ENCODE results near the gene FRMPD4. TPM values are rescaled to one million over a fixed set of nuclear protein-coding genes. Genes with fewer than 3 reads are reported as not detected.

The FRMPD4 gene
- total and polyA plus RNA-seq, 2 experiments from 2014 or later = 0.19 to 0.80 TPM

- Mint-ChIP-seq H3K27ac (no peak overlapping the region), H3K4me1 (peaks cover 12% of the 10 kb centered on the region; the same call in 2 of the 3 replicates), H3K36me3 (ENCODE audit: low read depth) (no peaks in the 10 kb centered on the region), H3K4me3 (no peak overlapping the region), H3K27me3 (ENCODE audit: insufficient read depth, low read depth, poor library complexity) (no peaks in the 10 kb centered on the region), H3K9me3 (no peaks in the 10 kb centered on the region; the same call in 2 of the 3 replicates)
- TF ChIP-seq ETS1 (IDR thresholded peaks at IDR 0.05) = no peak
- H3K79me2 ChIP-seq (replicated peaks; ENCODE audit: insufficient read depth) = no peaks in the 10 kb centered on the region
- no peak overlapping the region for H3K27ac ChIP-seq (ENCODE audit: low read depth)
- no peaks in the 10 kb centered on the region for H3F3A ChIP-seq (replicated peaks; ENCODE audit: low read depth)
- H3K27me3 ChIP-seq (ENCODE audit: insufficient read depth) = no peaks in the 10 kb centered on the region
- no peaks in the 10 kb centered on the region for H4K20me1 ChIP-seq (replicated peaks; ENCODE audit: insufficient read depth)
- H3K36me3 ChIP-seq (ENCODE audit: insufficient read depth) = no peaks in the 10 kb centered on the region
- H3K4me1 ChIP-seq (ENCODE audit: insufficient read depth) = peaks cover 12% of the 10 kb centered on the region
- no peak overlapping the region for H3K4me3 ChIP-seq
- DNase-seq (ENCODE audit: low spot score) (no peak), ATAC-seq (no peak)
- H3K9me2 ChIP-seq (ENCODE audit: insufficient read depth) = 0 out of 2 replicates have a peak, but pooled peaks cover 3% of the 10 kb centered on the region
- no peak overlapping the region for H2AFZ ChIP-seq
- no peak overlapping the region for H3K4me2 ChIP-seq
Measured at GRCh38 chrX:12425496-12425895, 287.2 kb downstream of the FRMPD4 start.

GRCh38 chrX:12426420-12426819 is 288.1 kb downstream of the FRMPD4 start:
- no peak for DNase-seq (ENCODE audit: low spot score)
- no peaks in the 10 kb centered on the region for H3F3A ChIP-seq (replicated peaks; ENCODE audit: low read depth)
- Mint-ChIP-seq H3K9me3 (no peaks in the 10 kb centered on the region; the same call in 2 of the 3 replicates), H3K27me3 (ENCODE audit: insufficient read depth, low read depth, poor library complexity) (no peaks in the 10 kb centered on the region), H3K4me1 (peaks cover 12% of the 10 kb centered on the region; the same call in 2 of the 3 replicates), H3K27ac (no peak overlapping the region), H3K4me3 (no peak overlapping the region), H3K36me3 (ENCODE audit: low read depth) (no peaks in the 10 kb centered on the region)
- no peaks in the 10 kb centered on the region for H3K79me2 ChIP-seq (replicated peaks; ENCODE audit: insufficient read depth)
- no peak overlapping the region for H3K4me3 ChIP-seq
- no peaks in the 10 kb centered on the region for H3K9me2 ChIP-seq (ENCODE audit: insufficient read depth)
- H3K27ac ChIP-seq (ENCODE audit: low read depth) = no peak overlapping the region
- no peaks in the 10 kb centered on the region for H3K27me3 ChIP-seq (ENCODE audit: insufficient read depth)
- no peaks in the 10 kb centered on the region for H4K20me1 ChIP-seq (replicated peaks; ENCODE audit: insufficient read depth)
- no peak overlapping the region for H3K4me2 ChIP-seq
- no peak overlapping the region for H2AFZ ChIP-seq
- TF ChIP-seq EZH2phosphoT487 (IDR thresholded peaks at IDR 0.05; ENCODE audit: unreplicated experiment) = no peak
- TF ChIP-seq NANOG (IDR thresholded peaks at IDR 0.05; ENCODE audit: borderline replicate concordance) = no peak
- no peak for TF ChIP-seq CREB1 (CRISPR knock-in tag; IDR thresholded peaks at IDR 0.05; ENCODE audit: low read depth)
- H3K36me3 ChIP-seq (ENCODE audit: insufficient read depth) = no peaks in the 10 kb centered on the region
- H3K4me1 ChIP-seq (ENCODE audit: insufficient read depth) = peaks cover 12% of the 10 kb centered on the region
- no peak for ATAC-seq

- H3K79me2 ChIP-seq (replicated peaks; ENCODE audit: insufficient read depth) = no peaks in the 10 kb centered on the region
- H3F3A ChIP-seq (replicated peaks; ENCODE audit: low read depth) = no peaks in the 10 kb centered on the region
- H3K27me3 Mint-ChIP-seq (ENCODE audit: insufficient read depth, low read depth, poor library complexity) = no peaks in the 10 kb centered on the region
- no peak overlapping the region for H3K4me2 ChIP-seq
- ATAC-seq = no peak
- H3K27ac Mint-ChIP-seq = no peak overlapping the region
- H3K9me2 ChIP-seq (ENCODE audit: insufficient read depth) = no peaks in the 10 kb centered on the region
- 0 out of 2 replicates have a peak, but pooled peaks cover 6% of the 10 kb centered on the region for H3K4me1 ChIP-seq (ENCODE audit: insufficient read depth)
- H3K36me3 Mint-ChIP-seq (ENCODE audit: low read depth) = no peaks in the 10 kb centered on the region
- peaks cover 6% of the 10 kb centered on the region; the same call in 2 of the 3 replicates for H3K4me1 Mint-ChIP-seq
- H4K20me1 ChIP-seq (replicated peaks; ENCODE audit: insufficient read depth) = no peaks in the 10 kb centered on the region
- H3K27me3 ChIP-seq (ENCODE audit: insufficient read depth) = no peaks in the 10 kb centered on the region
- no peak overlapping the region for H3K4me3 Mint-ChIP-seq
- no peak overlapping the region for H2AFZ ChIP-seq
- no peak overlapping the region for H3K4me3 ChIP-seq
- no peak for DNase-seq (ENCODE audit: low spot score)
- H3K9me3 Mint-ChIP-seq = no peaks in the 10 kb centered on the region; the same call in 2 of the 3 replicates
- no peaks in the 10 kb centered on the region for H3K36me3 ChIP-seq (ENCODE audit: insufficient read depth)
- no peak overlapping the region for H3K27ac ChIP-seq (ENCODE audit: low read depth)
- TF ChIP-seq CREB1 (CRISPR knock-in tag; IDR thresholded peaks at IDR 0.05; ENCODE audit: low read depth) = no peak
- TF ChIP-seq ZNF331 (CRISPR knock-in tag; IDR thresholded peaks at IDR 0.05; ENCODE audit: low read depth) = no peak
- TF ChIP-seq EZH2 (IDR thresholded peaks at IDR 0.05; ENCODE audit: low read depth, unreplicated experiment) = no peak
- TF ChIP-seq POLR2AphosphoS5 (IDR thresholded peaks at IDR 0.05; ENCODE audit: low read depth) = no peak
- no peak for TF ChIP-seq EZH2phosphoT487 (IDR thresholded peaks at IDR 0.05; ENCODE audit: unreplicated experiment)
- TF ChIP-seq JUNB (IDR thresholded peaks at IDR 0.05; ENCODE audit: unreplicated experiment) = no peak
- no peak for TF ChIP-seq STAT1 (IDR thresholded peaks at IDR 0.05; ENCODE audit: unreplicated experiment)
- TF ChIP-seq ETS1 (IDR thresholded peaks at IDR 0.05) = no peak
- TF ChIP-seq NANOG (IDR thresholded peaks at IDR 0.05; ENCODE audit: borderline replicate concordance) = no peak
Measured at GRCh38 chrX:12434493-12434892, 296.2 kb downstream of the FRMPD4 start.

Data from GM23338 (cell line).